Activated naive CD8-positive, alpha-beta T cell (primary cell): ENCODE measurements around the gene RAB11A.
A peak's percentile ranks its signal among the peaks of the same experiment; 100 is the strongest.
"Not testable (repeated sequence)": the region's sequence is repeated elsewhere in the genome, so short reads cannot be mapped to it uniquely, and the experiment has no call there.

Experiments
- H3K27ac Mint-ChIP-seq: one replicate; pipeline ENCODE4 v1.8.0; 2021; ENCODE audit warnings: mixed read lengths
- H3K27me3 Mint-ChIP-seq: one replicate; pipeline ENCODE4 v1.8.0; 2021; ENCODE audit warnings: mixed read lengths
- H3K36me3 Mint-ChIP-seq: one replicate; pipeline ENCODE4 v1.8.0; 2021; ENCODE audit warnings: mixed read lengths
- H3K4me1 Mint-ChIP-seq: one replicate; pipeline ENCODE4 v1.8.0; 2021; ENCODE audit warnings: low read depth, mixed read lengths
- H3K4me3 Mint-ChIP-seq: one replicate; pipeline ENCODE4 v1.8.0; 2021; ENCODE audit warnings: mild to moderate bottlenecking, mixed read lengths
- H3K9me3 Mint-ChIP-seq: one replicate; pipeline ENCODE4 v1.8.0; 2021; ENCODE audit warnings: low read depth, mixed read lengths

The RAB11A gene

DNA sequence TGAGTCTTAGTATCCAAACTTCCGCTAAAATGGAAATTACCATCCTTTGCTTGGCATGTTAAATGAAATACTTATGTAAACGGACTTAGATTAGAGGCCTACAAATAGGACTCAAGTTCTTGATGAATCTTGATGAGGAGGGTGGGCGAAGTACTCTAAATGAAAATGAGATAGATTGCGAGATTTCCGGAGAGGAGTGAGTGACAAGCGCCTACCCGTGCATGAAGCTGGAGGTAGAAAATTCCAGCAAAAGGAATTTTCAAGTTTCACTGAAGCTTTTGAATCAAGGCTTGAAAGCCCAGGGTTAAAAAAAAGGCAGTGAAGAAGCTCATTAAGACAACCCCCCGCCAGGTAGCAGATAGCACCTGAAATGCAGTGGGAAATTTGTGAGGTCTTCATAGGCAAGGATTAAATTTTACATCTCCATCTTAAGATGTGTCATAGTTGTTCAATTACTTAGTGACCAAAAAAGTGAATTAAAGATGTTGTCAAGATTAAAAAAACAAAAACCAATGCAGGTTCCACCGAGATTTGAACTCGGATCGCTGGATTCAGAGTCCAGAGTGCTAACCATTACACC, 655 bp upstream of the RAB11A start:
- Mint-ChIP-seq H3K27me3 (no peaks in the 10 kb centered on the region), H3K36me3 (no peaks in the 10 kb centered on the region), H3K27ac (peak overlapping the region; percentile 97), H3K4me1 (peaks cover 31% of the 10 kb centered on the region), H3K4me3 (peak overlapping the region; percentile 98), H3K9me3 (no peaks in the 10 kb centered on the region)

DNA sequence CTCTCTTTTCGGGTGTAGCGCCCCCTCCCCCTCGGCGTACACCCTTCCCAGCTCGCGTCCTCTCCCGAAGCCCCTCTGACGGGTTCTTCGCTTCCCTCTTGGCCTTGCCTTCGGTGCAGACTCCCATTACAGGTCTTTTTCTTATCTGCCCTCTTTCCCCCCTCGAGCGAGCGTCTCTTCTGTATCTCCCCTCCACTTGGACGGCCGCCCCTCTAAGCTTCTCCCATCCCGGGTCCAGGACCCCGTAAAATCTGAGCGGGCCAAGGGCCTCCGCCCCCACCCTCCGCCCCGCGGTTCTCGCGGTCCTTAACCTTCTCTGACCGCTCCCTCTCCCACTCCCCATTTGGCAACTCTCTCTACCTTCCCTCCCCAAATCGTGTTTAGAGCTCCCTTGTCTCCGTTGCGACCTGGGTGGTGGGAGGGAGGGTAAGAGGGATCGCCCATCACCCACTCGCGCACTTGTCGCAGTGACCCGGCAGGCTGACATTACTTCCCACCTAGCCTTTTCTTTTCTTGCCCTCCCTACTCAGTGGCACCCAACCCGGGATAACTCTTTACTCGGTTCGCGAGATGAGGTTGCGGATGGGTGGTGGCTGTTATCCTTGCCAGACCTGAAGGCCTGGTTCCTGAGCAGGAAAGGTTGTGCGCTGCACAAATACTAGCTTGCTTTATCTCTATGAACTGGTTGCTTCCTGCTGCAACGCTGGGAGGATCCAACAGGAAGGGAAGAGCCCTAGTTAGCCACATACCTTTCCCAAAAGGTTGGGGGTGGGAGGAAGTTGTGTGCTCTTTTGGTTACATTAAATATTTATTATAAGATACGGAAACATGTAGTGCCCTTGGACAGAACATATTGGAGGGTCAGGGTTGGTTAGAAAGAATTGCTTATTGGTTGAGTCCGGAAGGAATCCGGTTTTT, 922 bp downstream of the RAB11A start:
- no peaks in the 10 kb centered on the region for H3K36me3 Mint-ChIP-seq
- peaks cover 35% of the 10 kb centered on the region for H3K4me1 Mint-ChIP-seq
- H3K9me3 Mint-ChIP-seq: no peaks in the 10 kb centered on the region
- peak overlapping the region; percentile 97 for H3K27ac Mint-ChIP-seq
- H3K27me3 Mint-ChIP-seq: no peaks in the 10 kb centered on the region
- peak overlapping the region; percentile 98 for H3K4me3 Mint-ChIP-seq

GRCh38 chr15:65870889-65871533, 1.7 kb downstream of the RAB11A start:
- H3K4me3 Mint-ChIP-seq: peak overlapping the region; percentile 98
- peaks cover 43% of the 10 kb centered on the region for H3K4me1 Mint-ChIP-seq
- H3K27ac Mint-ChIP-seq: peak overlapping the region; percentile 97
- H3K36me3 Mint-ChIP-seq: no peaks in the 10 kb centered on the region
- H3K27me3 Mint-ChIP-seq: no peaks in the 10 kb centered on the region
- no peaks in the 10 kb centered on the region for H3K9me3 Mint-ChIP-seq

DNA sequence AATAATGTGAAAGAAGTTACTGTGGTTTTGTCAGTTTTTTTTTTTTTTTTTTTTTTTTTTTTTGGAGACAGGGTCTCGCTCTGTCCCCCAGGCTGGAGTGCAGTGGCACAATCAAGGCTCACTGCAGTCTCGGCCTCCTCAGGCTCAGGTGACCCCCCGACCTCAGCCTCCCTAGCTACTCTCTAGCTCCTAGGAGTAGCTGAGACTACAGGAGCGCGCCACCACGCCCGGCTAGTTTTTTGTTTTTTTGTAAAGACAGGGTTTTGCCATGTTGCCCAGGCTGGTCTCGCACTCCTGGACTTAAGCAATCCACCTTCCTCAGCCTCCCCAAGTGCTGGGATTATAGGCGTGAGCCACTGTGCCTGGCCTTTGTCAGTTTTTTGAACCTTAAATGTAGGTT, 2.6 kb downstream of the RAB11A start:
- H3K36me3 Mint-ChIP-seq, H3K9me3 Mint-ChIP-seq, H3K4me3 Mint-ChIP-seq, H3K27ac Mint-ChIP-seq, H3K27me3 Mint-ChIP-seq: not testable (repeated sequence)
- H3K4me1 Mint-ChIP-seq: peaks cover 43% of the 10 kb centered on the region

DNA sequence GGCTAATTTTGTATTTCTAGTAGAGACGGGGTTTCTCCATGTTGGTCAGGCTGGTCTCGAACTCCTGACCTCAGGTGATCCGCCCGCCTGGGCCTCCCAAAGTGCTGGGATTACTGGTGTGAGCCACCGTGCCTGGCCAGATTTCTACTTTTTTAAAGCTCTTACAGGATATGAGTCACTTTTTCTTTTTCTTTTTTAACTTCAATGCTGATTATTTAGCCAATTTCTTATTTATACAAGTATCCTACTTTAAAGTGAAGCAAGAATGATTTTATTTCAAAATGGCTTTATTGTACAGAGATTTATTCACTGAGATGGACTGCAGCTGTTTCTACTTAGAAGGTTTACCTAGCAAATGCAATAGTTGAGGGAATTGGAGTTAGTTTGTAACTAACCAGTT, 3.3 kb downstream of the RAB11A start:
- H3K36me3 Mint-ChIP-seq, H3K27me3 Mint-ChIP-seq, H3K9me3 Mint-ChIP-seq: not testable (repeated sequence)
- Mint-ChIP-seq H3K4me3 (peak overlapping the region; percentile 15), H3K27ac (peak overlapping the region; percentile 54), H3K4me1 (peaks cover 46% of the 10 kb centered on the region)

DNA sequence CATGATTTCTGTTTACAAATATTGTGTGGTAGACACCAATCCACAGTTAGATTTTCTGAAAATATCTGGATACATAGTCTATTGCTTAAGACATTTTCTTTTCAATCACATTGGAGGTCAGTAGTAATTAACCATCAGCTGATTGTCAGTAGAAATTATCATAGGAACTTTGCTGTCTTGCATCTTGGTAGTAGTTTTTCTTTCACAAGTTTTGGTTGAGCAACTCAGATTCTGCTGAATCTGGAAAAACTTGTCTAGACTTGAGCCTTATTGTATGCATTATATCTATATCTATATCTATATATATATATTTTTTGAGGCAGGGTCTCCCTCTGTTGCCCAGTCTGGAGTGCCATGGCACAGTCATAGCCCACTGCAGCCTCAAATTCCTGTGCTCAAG, 4.0 kb downstream of the RAB11A start:
- H3K9me3 Mint-ChIP-seq: no peaks in the 10 kb centered on the region
- H3K4me3 Mint-ChIP-seq: no peak overlapping the region
- no peak overlapping the region for H3K27ac Mint-ChIP-seq
- H3K27me3 Mint-ChIP-seq: no peaks in the 10 kb centered on the region
- H3K36me3 Mint-ChIP-seq: peaks cover 4% of the 10 kb centered on the region
- peaks cover 49% of the 10 kb centered on the region for H3K4me1 Mint-ChIP-seq

- no peak overlapping the region for H3K4me3 Mint-ChIP-seq
- H3K4me1 Mint-ChIP-seq: peaks cover 43% of the 10 kb centered on the region
- no peaks in the 10 kb centered on the region for H3K27me3 Mint-ChIP-seq
- no peaks in the 10 kb centered on the region for H3K9me3 Mint-ChIP-seq
- no peak overlapping the region for H3K27ac Mint-ChIP-seq
- peaks cover 9% of the 10 kb centered on the region for H3K36me3 Mint-ChIP-seq
These were observed 6.2 kb downstream of the RAB11A start for GRCh38 chr15:65875458-65875857.

DNA sequence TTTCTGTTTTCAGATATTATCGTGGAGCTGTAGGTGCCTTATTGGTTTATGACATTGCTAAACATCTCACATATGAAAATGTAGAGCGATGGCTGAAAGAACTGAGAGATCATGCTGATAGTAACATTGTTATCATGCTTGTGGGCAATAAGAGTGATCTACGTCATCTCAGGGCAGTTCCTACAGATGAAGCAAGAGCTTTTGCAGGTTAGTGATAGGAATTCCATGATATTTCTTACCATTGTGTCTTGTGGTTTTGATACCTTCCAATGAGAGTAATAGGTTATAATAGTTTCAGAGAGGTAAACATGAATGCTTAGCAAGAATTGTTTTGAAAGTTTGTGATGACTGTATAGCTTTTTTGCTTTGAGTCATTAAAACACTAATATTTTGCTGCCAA, 8.5 kb downstream of the RAB11A start:
- Mint-ChIP-seq H3K4me1 (peaks cover 45% of the 10 kb centered on the region), H3K9me3 (no peaks in the 10 kb centered on the region), H3K27me3 (no peaks in the 10 kb centered on the region), H3K4me3 (no peak overlapping the region), H3K27ac (no peak overlapping the region), H3K36me3 (peaks cover 11% of the 10 kb centered on the region)

- Mint-ChIP-seq H3K4me3 (peak overlapping the region; percentile 49), H3K9me3 (no peaks in the 10 kb centered on the region), H3K4me1 (peaks cover 60% of the 10 kb centered on the region), H3K36me3 (peaks cover 14% of the 10 kb centered on the region), H3K27ac (peak overlapping the region; percentile 50), H3K27me3 (no peaks in the 10 kb centered on the region)
These were observed 12.6 kb downstream of the RAB11A start for GRCh38 chr15:65881766-65882434.

GRCh38 chr15:65883571-65883970, 14.3 kb downstream of the RAB11A start:
- peaks cover 70% of the 10 kb centered on the region for H3K4me1 Mint-ChIP-seq
- peaks cover 20% of the 10 kb centered on the region for H3K36me3 Mint-ChIP-seq
- H3K4me3 Mint-ChIP-seq: no peak overlapping the region
- no peaks in the 10 kb centered on the region for H3K27me3 Mint-ChIP-seq
- H3K9me3 Mint-ChIP-seq: no peaks in the 10 kb centered on the region
- H3K27ac Mint-ChIP-seq: peak overlapping the region; percentile 46

DNA sequence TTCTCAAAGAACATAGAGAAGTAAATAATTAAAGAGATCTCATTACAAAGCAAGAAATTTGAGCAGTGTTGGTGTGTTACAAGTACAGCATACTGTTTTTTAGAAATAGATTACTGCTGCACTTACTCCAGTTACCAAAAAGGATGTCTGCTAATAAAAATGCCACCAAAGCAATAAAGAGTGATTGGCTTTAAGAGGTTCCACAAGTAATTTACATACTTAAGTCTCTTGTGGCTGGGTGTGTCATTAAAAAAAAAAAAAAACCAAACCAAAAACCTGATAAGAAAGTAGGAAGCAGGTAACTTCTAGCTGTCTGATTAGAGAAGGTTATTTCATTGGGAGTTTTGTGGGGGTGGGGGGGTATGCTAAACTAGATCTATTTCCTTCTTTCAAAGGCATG, 15.2 kb downstream of the RAB11A start:
- Mint-ChIP-seq H3K4me3 (peak overlapping the region; percentile 20), H3K36me3 (peaks cover 18% of the 10 kb centered on the region), H3K9me3 (no peaks in the 10 kb centered on the region), H3K4me1 (peaks cover 80% of the 10 kb centered on the region), H3K27me3 (no peaks in the 10 kb centered on the region), H3K27ac (no peak overlapping the region)

GRCh38 chr15:65885668-65886218, 16.5 kb downstream of the RAB11A start:
- Mint-ChIP-seq H3K36me3 (peaks cover 16% of the 10 kb centered on the region), H3K27ac (no peak overlapping the region), H3K27me3 (no peaks in the 10 kb centered on the region), H3K4me1 (peaks cover 81% of the 10 kb centered on the region), H3K4me3 (no peak overlapping the region), H3K9me3 (no peaks in the 10 kb centered on the region)

DNA sequence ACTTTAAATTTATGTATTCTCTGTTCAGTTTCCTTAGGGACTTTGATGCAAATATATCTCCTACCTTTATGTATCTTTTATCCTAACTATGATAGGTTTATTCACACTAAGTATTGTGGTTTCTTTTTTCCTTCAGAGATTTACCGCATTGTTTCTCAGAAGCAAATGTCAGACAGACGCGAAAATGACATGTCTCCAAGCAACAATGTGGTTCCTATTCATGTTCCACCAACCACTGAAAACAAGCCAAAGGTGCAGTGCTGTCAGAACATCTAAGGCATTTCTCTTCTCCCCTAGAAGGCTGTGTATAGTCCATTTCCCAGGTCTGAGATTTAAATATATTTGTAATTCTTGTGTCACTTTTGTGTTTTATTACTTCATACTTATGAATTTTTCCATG, 18.3 kb downstream of the RAB11A start:
- Mint-ChIP-seq H3K27ac (peak overlapping the region; percentile 85), H3K9me3 (no peaks in the 10 kb centered on the region), H3K4me3 (peak overlapping the region; percentile 66), H3K27me3 (no peaks in the 10 kb centered on the region), H3K4me1 (peaks cover 74% of the 10 kb centered on the region), H3K36me3 (peaks cover 21% of the 10 kb centered on the region)

DNA sequence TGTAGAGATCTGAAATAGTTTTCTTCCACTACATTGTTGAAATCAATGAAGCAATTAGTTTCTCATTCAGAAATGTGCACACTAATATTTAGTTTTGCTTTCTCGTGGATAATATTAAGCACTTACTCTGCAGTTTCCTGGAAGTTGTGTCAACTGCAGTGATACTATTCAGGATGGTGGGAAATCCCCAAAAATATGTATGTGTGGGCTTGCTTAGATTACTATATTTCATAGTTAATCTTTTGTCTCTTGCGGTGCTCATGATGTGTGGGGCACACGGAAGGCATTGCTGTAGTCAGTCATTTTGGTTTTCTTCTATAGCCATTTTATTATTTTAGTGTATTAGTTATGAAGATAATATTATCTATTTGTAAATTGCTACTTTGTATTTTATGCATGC, 19.7 kb downstream of the RAB11A start:
- Mint-ChIP-seq H3K4me1 (peaks cover 68% of the 10 kb centered on the region), H3K36me3 (peaks cover 24% of the 10 kb centered on the region), H3K9me3 (no peaks in the 10 kb centered on the region), H3K27me3 (no peaks in the 10 kb centered on the region), H3K4me3 (peak overlapping the region; percentile 63), H3K27ac (peak overlapping the region; percentile 85)
